GM12891 (cell line): ENCODE results near the gene MFAP2.

Source experiments
- PAX5 ChIP-seq: IDR thresholded peaks from 2 replicates; pipeline ENCODE4 v1.6.1; 2011; ENCODE audit warnings: low read length, moderate library complexity, mild to moderate bottlenecking; ENCODE audit not compliant: insufficient read depth, severe bottlenecking
- POLR2A ChIP-seq: IDR thresholded peaks from 2 replicates; pipeline ENCODE4 v1.6.1; 2011; ENCODE audit warnings: low read depth, low read length, control low read depth
- POLR2AphosphoS5 ChIP-seq: IDR thresholded peaks from 2 replicates; pipeline ENCODE4 v1.6.1; 2011; ENCODE audit warnings: low read depth, low read length, control low read depth
- POU2F2 ChIP-seq: IDR thresholded peaks from 2 replicates; pipeline ENCODE4 v1.6.1; 2011; ENCODE audit warnings: low read depth, mild to moderate bottlenecking, control low read depth, low read length, moderate library complexity
- SPI1 ChIP-seq: IDR thresholded peaks from 2 replicates; pipeline ENCODE4 v1.6.1; 2011; ENCODE audit warnings: low read depth, low read length, control low read depth
- TAF1 ChIP-seq: IDR thresholded peaks from 2 replicates; pipeline ENCODE4 v1.6.1; 2011; ENCODE audit warnings: low read depth, low read length, control low read depth

DNA sequence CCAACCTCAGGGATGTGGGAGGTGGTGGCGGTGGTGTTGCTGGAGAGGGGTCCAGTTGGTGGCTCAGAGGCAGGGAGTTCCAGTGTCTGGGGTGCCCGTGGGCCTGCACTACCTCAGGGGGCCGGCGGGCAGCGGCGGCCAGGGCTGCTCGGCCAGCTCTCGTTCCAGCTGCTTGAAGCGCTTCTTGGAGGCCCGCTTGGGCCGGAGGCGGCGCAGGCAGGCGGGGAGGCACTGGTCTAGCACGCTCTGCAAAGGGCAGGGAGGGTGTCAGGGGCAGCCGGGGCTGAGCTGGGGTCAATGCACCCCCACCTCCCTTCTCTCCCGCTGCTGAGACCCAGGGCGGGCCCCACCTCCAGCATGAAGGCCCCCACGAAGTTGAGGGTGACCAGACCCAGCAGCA, 5.7 kb upstream of the MFAP2 start:
- TF ChIP-seq POLR2A: no peak
- TF ChIP-seq SPI1: no peak
- TF ChIP-seq TAF1: no peak
- TF ChIP-seq POLR2AphosphoS5: no peak
- no peak for TF ChIP-seq PAX5
- no peak for TF ChIP-seq POU2F2
